GM21723 (cell line): ENCODE measurements around the gene NFIC.

ENCODE experiments used
- ATAC-seq: cut with Tn5 transposase; IDR thresholded peaks from one replicate; pipeline ENCODE4 v1.9.1; 2021; ENCODE audit warnings: mild to moderate bottlenecking, moderate library complexity; ENCODE audit not compliant: unreplicated experiment

NFIC gene

DNA sequence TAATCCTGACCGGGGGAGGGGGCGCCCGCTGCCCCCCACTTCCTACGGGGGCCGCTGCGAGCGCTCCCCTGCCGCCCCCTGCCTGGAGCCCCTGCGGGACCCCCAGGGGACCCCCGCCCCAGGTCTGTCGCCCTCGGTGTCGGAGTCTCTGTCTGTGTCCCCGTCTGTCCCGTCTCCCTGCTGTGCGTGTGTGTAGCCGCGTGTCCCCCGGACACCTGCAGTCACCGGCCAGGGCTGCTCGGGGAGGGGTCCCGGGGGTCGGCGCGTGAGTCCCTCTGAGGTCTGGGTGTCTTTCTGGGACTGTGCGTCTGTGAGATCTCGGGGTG is 7.7 kb upstream of the NFIC start:
- ATAC-seq: no peak

DNA sequence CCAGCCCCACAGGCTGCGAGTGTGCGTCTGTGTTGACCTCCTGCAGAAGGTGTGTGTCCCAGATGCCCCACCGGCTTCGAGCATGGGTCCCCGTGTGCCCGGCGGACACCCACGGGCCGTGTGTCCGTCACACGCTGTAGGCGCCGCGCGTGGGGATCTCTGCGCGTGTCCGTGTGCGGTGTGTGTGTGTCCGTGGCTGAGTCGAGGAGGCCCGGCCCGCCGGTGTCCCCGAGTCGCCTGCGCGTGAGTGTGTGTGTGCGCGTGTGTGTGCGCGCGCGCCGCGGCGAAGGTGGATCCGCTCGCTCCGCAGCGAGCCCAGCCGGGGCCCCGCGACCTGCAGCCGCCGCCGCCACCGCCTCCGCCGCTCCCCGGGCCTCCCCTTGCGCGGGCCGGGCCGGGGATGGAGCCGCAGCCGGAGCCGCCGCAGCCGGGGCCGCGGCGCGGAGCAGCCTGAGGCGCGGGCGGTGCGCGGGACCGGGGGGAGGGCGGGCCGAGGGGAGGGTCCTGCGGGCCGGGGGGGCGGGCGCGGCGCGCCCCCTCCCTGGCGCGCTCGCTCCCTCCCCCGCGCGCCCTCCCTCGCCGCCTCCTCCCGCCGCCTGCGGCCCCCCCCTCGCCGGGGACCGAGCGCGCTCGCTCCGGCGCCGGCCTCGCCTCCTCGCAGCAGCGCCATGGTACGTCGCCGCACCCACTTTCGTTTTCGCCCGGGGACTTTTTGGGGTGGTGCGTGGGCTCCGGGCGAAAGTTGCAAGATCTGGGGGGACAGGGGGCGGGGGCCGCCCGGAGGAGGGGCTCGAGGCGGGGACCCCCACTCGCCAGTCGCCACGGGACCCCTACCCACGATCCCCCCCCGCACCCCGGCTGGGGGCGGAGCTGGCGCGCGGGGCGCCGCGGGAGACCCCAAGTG is 7.1 kb upstream of the NFIC start:
- no peak for ATAC-seq

DNA sequence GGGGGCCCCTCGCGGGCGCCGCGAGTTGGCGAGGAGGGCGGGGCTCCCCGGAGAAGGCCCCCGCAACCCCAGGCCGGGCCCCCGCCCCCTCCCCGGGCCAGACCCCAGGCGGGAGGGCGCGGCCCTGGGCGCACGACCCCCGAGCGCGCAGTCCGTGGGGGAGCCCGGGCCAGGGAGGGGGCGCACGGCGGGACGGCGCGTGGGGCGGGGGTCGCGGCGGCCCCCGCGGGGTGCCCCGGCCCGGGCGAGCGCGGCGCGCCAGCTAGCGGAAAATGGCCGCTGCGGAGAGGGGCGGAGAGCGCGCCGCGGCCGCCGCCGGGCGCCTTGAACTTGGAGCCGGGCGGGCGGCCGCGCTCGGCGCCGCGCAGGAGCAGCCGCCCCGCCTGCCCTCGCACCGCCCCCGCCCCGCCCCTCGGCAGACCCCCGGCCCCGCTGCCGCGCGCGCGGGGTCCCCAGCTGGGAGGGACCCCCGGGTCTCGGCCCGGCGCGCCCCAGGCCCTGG is 6.4 kb upstream of the NFIC start:
- no peak for ATAC-seq

DNA sequence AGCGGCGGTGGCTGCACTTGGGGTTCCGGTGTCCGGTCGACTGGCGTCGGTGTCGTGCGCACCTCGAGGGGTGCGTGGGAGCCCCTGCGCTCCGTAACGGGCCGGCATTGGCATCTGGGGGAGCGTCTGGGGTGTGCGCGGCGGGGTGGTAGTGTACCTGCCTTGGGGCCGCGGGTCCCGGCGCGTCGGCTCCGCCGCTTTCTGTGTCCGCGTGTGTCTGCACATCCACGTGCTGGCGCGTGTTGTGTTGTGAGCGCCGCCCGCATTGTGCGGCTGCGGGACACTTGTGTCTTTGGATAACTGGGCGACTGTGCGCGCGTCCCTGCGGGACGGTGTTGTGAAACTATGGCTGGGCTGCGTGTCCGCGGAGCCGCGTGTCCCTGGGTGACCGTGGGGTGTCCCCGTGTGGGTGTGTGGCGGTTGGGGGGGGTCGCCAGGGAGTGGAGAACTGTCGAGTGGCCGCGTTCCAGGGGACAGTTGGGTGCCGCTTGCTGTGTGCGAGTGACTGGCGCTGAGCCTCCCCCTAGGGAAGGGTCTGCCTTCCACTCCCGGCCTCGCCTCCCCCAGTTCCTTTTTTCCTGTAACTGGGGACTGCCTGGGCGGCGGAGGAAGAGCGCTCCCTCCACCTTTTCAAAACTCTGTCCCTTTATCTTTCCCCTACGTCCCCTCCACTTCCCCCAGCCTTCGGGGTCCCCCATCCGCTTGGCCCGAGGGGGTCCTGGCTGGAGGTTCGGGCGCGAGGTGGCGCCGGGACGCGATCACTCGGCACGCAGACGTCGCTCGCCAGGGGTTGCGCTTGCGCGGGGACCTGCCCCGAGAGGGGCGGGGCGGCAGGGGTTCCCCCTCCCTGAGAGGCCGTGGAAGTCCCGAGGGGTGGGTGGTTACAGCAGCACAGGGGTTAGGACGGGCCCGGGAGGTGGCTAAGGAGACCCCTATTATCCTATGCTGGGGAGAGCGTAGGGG is 5.7 kb upstream of the NFIC start:
- no peak for ATAC-seq

DNA sequence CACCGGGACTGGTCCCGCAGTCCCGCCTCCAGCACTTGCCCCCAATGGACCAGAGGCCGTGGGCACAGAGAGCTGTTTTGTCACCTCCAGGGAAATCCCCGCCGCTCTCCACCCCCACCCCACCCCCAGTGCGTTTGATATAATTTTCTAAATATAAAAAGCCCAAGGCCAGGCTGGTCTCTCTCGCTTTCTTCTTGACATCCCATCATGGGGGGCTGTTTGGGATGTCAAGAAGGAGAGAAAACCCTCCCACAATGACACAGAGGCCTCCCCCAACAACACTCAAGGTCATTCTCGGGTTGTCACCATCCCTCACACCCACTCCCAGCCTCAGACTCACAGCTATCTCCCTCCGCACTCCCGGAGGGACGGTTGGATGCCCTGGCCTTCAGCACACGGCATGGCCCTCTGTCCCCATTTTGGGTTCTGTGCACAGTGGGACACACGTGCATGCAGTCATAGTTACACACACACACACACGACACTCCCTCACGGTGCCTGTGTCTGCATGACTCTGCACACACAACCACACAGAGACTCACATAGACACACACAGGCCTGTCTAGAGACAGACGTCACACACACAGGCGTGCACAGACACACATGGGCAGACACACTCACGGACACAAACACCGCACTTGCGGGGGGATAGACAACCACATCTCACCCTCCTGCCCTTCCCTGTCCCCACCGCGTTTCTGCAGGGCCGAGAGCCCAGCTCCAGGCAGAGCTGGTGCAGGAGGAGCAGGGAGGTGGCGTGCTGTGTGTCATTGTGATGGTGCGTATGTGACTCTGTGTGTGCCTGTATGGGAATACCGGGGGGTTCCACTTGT is 4.8 kb upstream of the NFIC start:
- ATAC-seq: no peak

DNA sequence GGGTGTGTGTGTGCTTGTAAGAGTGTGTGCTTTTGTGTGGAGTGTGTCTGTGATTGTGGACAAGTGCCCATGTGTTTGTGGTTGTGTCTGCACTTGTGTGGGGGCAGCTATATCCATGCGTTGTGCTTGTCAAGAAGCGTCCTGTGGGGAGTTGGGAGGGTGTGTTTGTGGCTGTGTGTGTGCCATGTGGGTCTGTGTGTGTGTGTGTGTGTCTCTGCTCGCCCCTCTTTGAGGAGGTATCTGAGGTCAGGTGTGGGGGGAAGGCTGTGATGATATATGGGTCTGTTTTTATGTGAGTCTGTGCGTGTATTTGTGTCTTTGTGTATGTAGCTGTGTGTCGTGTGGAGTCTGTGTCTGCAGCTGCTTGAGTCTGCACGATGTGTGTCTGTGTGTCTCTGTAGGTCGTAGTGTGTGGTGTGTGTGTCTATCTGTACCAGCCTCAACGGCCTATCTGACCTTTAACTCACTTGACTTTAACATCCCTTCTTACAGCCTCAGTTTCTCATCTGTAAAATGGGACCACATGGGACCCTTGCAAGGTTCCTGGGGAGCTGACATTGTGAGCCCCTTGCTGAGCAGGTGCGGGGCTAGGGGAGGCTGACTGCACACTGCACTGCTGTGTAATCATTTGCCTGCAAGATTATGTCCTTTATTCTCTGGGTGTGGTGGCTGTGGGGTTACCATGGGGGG is 4.0 kb upstream of the NFIC start:
- no peak for ATAC-seq

DNA sequence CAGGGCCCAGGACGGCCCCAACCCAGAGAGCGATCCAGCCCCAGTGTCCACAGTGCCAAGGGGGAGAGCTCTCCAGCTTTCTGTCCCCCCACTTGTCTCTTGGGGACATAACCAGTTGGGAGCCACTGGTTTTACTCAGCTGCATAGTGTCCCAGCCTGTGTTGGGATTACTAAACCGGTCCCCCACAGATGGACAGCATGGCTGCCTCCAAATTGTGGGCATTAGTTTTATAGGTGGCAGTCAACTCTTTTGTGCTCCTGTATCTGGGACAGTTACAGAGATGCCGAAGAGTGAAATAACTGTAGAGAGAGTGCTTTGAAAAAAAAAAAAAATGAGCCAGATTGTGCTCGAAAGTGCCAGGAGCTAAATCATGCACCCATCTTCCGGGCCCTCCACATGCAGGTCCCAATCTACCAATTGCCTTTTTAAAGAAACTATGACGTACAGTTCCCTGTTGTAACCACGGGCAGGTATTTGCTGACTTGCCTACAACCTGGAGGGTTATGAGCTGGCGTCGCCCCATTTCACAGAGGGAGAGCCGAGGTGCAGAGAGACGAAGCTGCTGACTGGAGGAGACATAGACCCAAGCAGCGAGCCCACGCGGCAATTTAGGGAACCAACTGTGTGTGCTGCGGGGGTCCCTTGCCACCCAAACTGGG is 2.4 kb upstream of the NFIC start:
- no peak for ATAC-seq

DNA sequence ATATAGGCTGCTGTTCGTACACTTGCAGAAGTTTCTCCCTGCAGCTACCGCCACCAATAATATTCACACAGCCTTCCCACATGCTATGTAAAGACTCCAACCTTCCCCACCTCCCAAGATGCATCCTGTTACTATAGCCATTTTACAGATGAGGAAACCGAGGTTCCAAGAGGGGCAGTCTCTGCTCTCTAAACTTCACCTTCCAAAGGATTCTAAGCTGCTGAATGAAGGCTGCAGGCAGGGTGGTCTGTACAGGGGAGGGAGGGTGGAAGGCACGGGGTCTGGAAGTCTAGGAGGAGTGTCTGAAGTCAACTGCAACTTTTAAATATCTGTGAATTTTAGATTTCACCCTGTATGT is 1.9 kb upstream of the NFIC start:
- ATAC-seq: no peak

DNA sequence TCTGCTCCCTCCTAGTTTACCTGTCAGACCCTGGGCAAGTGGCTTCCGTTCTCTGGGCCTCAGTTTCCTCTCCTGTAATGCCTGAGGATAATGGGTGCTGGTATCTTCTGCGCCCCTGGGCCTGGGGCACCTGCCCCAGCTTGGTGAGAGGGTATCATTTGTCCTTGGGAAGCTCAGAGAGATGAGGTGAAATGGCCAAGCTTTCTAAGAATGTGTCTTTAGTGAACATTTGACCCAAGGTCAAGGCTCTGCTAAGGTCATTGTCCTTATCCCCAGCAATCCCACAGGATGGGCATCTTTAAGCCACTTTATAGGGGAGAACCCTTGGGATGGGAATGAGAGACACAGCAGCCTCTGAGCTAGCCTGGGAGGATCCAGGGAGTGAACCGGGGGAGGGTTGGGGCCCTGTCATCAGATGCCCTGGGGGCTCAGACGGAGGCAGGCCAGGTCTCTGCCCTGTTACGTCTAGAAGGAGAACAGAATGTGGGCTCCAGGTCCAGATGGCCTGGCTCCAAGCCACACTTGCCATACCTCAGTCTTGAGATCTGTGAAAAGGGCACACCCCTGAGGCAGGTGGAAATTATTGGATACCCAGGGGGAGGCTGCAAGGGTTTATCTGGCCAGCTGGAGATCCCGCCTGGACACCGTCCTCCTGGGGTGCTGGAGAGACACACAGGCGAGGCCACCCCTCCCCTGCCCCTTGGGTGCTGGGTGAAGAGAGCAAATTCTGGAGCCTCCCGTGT is 1.1 kb upstream of the NFIC start:
- ATAC-seq: no peak

DNA sequence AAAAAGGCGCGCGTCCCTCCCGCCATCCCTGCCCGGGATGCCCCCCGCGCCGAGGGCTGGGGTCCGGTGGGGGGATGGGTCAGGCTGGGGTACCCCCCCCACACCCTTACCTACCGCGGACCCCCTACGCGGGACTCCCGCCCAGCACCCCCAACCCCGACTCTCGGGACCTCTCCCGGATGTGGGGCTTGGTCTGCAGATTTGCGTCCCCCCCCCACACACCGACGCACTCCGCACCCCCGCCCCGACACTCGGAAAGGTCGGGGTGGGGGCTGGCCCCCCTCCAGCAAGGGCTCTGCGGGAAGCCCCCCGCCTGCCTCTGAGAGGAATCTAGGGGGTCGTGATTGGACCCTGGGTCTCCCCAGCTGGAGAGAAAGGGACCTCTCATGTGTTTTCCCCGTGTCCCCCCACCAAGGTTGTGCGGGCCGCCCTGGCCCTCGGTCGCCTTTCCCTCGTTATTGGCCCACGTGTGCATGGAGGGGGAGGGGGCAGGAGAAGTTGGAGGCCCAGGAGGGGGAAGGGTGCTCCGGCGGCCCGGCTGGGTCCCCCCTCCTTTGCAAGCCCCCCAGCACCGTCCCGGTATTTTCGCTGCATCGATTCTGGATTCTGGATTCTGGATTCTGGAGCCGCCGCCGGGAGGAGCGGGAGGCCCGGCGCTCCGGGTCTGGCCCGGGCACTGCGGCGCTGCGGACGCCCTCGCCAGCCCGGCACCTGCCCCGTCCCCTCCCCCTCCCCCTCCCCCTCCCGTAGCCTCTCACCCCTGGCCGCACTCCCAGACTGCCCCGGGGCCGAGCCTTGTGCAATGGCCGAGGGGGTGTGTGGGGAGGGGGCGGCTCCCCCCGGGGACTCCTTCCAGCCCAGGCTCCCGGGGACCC is 607 bp downstream of the NFIC start:
- ATAC-seq: no peak

DNA sequence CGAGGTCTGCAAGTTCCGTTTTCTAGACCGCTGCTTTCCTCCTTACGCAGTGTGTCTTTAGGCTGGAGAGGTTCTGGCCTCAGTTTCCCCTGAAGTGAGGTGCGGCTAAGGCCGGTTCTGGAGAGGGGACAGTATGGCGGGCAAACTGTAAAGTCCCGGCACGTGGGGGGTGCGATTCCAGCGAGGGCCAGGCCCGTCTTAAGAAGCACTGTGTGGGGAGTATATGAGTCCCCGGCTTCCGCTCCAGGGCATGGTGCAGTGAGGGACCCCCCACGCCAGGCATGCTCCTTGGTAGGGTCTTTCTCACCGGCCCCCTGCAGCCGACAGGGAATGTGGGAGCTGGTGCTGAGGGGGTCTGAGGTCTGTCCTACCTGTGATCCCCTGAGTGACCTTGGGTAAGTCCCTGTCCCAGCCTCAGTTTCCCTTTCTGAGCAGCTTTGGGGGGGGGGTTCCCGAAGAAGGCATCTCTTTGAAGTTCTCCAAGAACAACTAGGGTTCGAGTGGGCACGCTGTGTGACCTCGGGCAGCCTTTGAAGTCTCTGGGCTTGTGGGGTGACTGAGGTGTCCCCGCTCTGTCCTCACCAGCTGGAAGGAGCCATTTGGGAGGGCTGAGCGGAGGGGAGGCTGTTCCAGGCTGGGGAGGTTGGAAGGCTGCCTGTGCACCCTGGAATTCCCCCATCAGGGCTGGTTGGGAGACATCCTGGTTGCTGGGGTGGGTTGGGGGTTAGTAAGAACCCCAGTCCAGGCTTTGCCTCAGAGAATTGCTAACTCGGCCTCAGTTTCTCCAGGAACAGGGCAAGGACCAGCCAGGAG is 1.5 kb downstream of the NFIC start:
- ATAC-seq: no peak

DNA sequence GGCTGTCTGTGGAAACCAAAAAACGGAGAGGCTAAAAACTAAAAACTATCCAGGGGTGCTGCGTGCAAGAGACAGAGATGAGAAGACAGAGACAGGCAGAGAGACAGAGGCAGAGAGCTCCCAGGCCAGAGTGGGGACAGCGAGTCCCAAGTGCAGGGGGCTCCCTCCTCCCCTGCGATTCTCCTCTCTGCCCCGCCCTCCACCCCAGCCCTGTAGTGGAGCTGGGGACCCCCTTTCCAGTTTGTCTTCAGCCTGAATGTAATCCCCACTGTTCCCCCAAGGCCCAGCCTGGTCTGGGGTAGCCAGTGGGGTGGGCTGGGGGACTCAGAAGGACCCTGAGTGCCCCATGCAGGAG is 2.0 kb downstream of the NFIC start:
- ATAC-seq: no peak

DNA sequence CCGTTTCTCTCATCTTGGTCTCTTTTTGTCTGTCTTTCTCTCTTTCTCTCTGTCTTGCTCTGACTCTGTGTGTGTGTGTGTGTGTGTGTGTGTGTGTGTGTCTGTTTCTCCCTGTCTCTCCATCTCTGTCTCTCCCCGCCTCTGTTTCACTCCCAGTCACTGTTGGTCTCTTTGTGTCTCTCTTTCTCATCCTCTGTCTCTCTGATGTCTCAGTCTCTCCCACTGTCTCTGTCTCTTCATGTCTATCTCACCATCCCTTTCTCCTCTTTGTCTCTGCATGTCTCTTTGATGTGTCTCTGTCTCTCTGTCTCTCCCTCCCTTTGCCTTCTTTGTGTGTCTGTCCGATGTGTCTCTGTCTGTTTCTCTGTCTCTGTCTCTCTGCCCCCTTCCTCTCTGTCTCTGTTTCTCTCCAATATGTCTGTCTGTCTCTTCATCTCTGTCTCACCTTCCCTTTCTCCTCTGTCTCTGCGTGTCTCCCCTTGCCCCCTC is 2.5 kb downstream of the NFIC start:
- no peak for ATAC-seq

DNA sequence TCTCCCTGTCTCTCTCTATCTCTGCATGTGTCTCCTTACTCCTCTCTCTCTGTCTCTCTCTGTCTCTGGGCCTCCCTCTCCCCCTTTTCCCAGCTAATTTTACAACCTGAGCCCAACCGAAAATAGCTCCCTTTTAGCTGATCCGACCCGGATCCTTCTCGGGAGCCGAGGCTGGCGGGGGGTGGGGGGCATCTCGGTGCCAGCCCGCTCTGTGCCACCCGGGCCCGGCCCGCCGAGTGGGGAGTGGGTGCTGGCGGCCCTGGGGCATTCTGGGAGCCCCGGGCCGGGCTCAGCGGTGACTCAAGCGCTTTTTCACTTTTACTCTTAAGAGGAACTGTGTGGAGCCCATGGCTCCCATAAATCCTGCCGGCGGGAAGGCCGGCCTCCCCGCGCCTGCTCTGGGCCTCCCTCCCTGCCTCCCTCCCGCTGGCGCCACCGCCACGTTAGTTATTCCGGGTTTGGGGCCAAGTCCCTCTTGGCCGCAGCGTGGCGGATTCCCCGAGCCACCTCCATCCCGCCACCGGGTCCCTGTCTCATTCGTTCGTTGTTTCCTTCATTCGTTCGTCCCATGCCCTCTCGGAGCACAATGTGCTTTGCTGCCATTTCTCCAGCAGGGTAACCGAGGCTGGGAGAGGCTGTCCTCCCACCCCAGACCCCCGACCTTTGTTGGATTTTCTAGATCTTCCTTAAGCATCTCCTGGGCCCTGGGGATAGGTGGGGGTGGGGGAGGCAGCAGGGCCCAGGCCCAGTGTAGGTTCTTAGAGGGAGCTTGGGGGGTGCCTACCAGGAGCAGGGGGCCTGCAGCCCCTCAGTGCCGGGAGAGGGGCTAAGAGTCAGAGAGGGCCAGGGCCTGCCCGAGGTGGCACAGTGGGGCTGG is 3.2 kb downstream of the NFIC start:
- ATAC-seq: no peak

DNA sequence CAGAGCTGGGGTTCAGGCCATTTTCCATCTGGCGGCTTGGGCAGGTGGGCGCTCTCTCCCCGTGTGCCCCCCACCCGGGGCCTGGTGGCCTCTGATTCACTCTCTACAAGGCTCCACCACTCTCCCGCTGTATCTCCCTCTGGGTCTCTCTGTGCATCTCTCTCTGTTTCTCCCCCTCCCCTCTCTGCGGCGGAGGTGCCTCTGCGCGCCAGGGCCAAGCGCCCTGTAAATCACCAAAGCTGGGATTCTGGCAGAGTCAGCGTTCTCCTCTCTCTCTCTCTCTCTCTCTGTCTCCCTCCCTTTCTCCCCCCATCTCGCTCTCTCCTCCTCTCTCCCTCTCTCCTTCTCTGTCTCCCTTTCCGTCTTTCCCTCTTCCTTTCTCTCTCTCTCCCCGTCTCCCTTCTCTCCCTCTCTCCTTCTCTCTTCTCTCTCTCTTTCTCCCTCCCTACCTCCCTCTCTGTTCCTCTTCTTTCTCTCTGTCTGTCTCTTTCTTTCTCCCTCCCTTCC is 3.9 kb downstream of the NFIC start:
- no peak for ATAC-seq
